HUDEP-2 (cell line): ENCODE measurements around the gene SOX8.
"Not testable (repeated sequence)": the region's sequence is repeated elsewhere in the genome, so short reads cannot be mapped to it uniquely, and the experiment has no call there.

Experiments
- DNase-seq, 76 experiments: peaks; one replicate each; lab custom pipeline; 2025; ENCODE audit not compliant: unreplicated experiment in 76 of 76; lab: John Stamatoyannopoulos, UW

The SOX8 gene

DNA sequence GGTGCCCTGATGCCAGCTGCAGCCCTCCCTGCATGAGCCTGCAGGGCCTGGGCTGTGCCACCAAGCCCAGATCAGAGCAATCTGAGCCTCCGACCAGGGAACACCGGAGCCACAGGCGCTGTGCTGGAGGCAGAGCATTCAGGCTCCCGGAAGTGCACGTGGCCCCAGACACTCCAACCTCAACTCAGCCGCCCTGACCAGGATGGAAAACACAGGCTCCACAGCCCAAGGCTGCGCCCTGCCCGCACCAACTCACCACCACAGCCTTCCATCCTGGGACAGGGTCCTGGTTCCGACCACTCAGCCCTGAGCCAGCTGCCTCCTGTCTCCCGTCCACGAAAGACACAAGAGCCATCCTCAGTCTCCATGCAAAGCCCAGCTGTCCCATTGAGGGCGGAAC lies 29.2 kb upstream of the SOX8 start:
- no peak for DNase-seq

- DNase-seq, result not testable (repeated sequence)
Measured at GRCh38 chr16:953818-954217, 27.8 kb upstream of the SOX8 start.

GRCh38 chr16:955766-956165 lies 25.8 kb upstream of the SOX8 start:
- not testable (repeated sequence) for DNase-seq

DNA sequence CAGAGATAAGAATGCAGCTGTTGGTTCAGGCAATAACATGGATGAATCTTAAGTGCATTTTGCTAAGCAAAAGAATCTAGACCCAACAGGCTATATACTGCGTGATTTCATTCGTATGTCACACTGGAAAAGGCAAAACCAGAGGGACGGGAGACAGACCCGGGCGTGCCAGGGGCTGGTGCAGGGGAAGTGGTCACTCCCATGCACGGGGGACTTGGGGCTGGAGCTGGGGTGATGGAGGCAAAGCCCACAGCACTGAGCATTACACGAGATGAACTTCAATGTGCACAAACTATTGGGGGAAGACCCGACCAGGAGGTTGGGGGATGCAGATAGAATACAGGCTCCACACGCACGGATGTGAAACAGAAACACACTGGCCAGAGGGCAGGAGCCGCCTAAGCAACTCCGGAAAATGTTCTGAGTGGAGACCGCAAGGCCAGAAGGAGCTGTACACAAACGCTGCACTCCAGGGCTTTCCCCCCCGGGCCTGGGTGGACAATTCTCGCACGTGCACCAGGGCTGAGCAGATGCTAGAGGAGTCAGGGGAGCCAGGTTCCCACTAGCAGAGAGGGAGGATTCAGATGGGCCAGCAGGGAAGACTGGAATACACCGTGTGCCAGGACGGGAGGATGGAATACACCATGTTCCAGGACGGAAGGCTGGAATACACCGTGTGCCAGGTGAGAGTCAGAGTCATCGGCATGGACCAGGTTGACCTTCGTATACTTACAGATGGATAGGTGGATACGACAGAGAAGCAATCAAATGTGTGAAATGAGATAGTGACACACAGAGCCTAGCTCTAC lies 22.1 kb upstream of the SOX8 start:
- no peak for DNase-seq

DNA sequence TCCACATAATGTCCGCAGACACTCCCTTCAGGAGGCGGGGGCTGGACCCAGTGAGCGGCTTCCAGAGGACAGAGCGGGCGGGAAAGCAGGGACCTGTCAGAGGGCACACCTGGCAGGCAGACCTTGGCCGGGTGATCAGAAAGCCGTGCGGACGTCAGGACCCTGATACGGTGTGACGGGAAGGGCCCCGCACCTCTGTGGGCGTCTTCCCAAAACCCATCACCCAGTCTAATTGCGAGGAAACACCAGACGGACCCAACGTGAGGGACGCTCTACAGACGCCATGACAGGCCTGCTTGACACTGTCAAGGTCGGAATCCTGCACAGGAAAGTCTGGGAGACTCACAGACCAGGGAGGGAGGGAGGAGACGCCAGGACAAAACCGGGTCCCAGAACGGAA lies 19.2 kb upstream of the SOX8 start:
- no peak for DNase-seq

GRCh38 chr16:962901-963814 lies 18.4 kb upstream of the SOX8 start:
- no peak for DNase-seq

GRCh38 chr16:963913-964312 lies 17.7 kb upstream of the SOX8 start:
- DNase-seq, result no peak

DNA sequence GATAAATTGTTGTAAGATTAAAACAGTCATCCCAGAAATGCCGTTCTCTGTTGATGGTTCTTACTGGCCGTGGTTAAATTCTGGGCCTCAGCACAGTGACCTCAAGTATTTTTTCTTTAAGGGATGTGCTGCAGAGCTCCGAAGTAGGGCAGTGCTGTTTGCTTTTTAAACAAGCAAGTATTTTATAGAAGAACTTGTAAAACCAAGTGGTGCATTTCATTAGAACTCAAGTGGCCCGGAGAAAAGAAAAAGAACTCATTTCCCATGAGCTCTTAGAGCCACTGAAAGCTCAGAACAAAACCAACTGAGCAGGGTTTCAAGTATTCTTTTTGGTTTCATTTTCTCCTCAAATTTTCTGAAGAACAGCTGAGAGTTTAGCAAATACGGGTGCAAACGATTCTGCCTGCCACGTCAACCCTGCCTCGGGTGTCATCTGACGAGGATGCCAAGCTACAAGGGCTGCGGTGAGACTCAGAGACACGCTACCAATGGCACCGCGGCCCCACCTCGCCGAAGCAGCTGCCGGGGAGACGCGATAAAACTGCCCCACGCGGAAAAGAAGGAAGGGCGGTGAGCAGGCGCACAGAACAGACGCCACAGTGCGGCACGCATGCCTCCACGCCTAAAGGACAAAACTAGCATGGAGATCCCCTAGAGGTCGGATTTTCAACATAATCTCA lies 17.1 kb upstream of the SOX8 start:
- DNase-seq, result no peak

- no peak for DNase-seq
Measured at GRCh38 chr16:965036-965395, 16.6 kb upstream of the SOX8 start.

DNA sequence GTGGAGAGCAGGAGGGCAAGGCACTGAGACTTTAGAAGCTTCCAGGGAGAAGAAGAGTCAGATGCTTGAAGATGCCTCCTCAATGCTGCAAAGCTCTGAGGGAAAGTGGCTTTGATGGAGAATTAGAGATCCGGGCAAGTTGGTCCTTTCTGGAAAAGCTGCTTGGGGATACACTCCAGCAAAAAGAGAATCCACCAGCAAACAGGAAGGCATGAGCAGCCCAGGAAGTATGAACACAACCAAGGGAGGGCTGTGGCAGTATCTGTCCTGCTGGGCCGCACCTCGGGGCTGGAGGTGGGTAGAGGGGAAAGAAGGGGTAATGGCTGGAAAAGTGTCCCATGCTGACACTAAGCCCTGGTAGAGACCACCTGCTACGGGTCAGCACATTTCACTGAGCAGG lies 16.1 kb upstream of the SOX8 start:
- DNase-seq, result no peak

- no peak for DNase-seq
Measured at GRCh38 chr16:966035-966434, 15.5 kb upstream of the SOX8 start.

GRCh38 chr16:966505-966904 lies 15.1 kb upstream of the SOX8 start:
- no peak for DNase-seq

GRCh38 chr16:967077-967541 lies 14.5 kb upstream of the SOX8 start:
- no peak for DNase-seq

DNA sequence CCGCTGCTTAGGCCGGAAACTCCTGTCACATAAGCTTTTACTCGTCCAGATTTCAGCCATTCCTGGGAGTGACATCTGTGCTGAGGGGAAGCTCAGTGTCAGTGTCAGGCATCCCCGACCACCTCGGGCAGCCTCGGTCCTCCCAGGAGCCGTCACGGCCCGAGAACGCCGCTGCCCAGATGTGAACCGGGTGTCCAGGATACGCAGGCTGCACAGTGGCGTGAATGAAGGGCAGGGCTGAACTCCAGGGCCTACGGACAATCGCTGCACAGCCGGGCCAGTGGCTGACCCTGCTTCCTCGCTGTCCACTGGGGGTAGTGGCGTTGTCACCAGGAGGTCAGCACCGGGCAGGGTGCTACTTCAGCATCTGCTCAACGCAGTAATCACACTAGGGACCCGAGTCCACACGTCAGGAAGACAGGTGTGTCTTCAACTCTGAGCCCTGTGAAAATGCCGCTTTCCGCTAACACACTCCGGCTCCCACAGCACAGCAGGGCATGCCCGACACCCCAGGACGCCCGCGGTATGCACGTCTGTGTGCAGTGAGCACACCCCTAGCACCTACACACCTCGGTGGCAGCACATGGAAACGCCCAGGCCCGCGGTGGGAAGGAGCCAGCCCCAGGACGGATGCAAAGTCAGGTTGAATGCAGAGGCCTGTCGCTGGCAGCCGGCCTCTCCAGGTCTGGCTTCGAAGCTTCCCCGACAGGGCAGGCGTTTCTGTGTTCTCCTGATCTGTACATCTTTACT lies 13.8 kb upstream of the SOX8 start:
- DNase-seq, result no peak

DNA sequence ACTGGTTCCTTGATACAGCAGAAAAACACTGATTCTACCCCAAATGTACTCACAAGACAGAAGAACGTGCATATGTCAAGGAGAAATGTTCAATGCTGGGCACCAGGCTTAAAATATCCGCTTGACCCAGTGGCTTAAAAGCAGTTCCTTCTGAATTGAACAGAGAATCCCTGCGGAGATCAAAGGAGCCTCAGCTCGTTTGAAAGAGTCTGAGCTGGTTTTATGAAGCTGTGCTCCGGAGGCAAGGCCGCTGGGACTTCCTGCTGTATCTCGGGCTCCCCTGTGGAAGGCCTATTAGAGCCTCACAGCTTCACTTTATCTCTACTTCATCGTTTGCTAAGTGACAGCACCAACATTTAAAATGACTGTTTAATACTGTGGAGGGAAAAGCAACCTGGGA lies 12.9 kb upstream of the SOX8 start:
- DNase-seq, result no peak

DNA sequence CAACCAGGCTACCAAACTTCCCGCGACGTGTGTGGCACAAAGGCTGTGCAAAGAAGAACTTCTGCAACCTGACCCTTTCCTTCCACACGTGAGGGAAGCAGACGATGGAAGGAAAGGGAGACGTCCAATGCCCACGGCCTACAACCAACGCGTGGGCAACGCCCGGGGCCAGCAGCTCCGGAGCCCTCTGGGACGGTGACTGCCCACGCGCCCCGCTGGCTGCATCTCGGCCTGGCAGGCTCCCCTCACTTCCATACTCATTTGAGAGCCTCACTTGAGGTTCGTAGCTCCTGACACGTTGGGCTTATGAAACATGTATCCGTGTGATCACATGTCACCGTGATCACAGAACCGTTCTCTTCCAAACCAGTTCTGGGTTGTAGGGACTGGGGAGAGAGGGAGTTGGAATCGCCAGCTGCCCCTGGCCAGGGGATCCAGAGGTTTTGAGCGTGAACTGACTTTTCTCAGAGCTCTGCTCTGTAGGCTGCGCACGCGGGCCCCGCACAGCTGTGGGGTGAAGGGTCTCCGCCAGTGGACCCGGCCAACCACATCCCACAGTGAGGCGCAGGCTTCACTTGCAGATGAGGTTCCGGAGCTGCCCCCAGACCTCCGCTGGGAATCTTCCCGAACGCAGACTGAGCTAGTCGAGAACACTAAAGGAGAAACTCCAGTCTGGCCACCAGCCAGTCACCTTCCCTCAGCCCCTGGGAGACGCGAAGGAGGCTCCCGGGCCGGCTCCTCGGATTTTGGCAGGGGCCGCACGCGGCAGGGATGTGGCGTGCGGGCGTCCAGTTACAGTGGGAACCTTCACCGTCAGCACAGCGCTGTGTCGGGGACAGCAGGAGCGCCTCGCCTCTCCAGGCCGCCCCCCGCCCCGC lies 11.8 kb upstream of the SOX8 start:
- DNase-seq, result peak in 4 of 76 experiments; percentile 4 to 22 (median 14)

DNA sequence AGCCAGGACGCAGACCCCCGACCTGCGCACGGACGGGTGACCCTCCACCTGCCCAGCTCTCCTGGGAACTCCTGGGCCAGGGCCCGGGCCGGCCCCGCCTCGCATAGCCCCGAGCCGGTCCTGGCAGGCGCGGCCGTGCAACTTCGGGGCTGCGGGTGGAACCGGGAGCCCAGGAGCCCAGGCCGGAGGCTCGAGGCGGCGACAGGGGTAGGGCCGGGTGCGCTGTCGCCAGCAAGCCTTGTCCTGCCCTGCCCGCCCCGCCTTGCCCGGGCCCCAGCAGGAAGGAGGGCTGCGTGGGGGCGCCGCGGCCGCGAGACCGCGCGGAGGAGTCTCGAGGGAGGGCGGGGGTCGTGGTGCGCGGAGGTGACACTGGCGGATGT lies 11.2 kb upstream of the SOX8 start:
- peak in 3 of 76 experiments; percentile 38 to 57 (median 54) for DNase-seq

GRCh38 chr16:970766-971581 lies 10.6 kb upstream of the SOX8 start, which contains the start of gene LMF1:
TSS of gene LMF1 (minus strand) at chr16:970984. CDS start at chr16:970980, 4 bp downstream.
- DNase-seq, result peak in 75 of 76 experiments; percentile 29 to 98 (median 90)

DNA sequence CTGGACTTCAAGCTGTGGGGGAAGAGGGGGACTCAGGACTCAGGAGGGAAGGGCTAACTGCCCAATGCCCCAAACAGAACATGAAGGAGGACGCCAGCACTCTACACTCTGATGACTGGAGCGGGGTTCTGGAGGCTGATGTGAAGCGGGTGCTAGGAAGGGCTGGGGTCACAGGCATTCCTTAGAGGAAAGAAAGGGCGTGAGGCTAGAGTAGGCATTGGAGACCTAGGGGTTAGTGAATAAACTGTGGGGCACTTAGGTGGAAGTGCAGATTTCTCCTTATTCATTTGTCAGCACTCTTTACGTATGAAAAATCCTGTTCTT lies 10.0 kb upstream of the SOX8 start:
- no peak for DNase-seq
